Colon (tissue), 2 donors: ENCODE results near the gene JUP.
"Not testable (repeated sequence)": the region's sequence is repeated elsewhere in the genome, so short reads cannot be mapped to it uniquely, and the experiment has no call there.

Source experiments
- FAIRE-seq: peaks from 2 replicates; lab custom pipeline; 2012; peaks lifted over from hg19 to GRCh38; lab: Jason Lieb, UNC
- donor health status: control.
- donor health status: control.

Gene JUP

GRCh38 chr17:41781404-41782110 lies 5.0 kb downstream of the JUP start:
- FAIRE-seq: no peak

GRCh38 chr17:41779954-41780353 lies 6.6 kb downstream of the JUP start:
- FAIRE-seq: no peak

- FAIRE-seq: no peak
Observed at GRCh38 chr17:41777574-41778188, 8.8 kb downstream of the JUP start.

GRCh38 chr17:41777157-41777573 lies 9.3 kb downstream of the JUP start:
- FAIRE-seq: no peak

DNA sequence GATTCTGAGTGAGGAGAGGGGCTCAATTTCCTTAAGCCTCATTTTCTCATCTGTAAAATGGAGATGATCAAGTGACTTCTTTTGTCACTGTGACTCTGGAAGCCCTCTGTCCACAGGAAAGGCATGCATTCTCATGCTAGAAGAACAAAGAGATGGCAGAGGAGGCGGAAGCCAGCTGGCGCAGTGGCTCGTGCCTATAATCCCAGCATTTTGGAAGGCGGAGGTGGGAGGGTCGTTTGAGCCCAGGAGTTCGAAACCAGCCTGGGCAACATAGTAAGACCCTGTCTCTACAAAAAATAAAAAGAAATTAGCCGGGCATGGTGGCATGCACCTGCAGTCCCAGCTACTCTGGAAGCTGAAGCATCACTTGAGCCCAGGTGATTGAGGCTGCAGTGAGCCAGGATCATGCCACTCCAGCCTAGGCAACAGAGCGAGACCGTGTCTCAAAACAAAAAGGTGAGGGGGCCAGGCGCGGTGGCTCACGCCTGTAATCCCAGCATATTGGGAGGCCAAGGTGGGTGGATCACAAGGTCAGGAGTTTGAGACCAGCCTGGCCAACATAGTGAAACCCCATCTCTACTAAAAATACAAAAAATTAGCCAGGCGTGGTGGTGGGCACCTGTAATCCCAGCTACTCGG lies 10.1 kb downstream of the JUP start:
- not testable (repeated sequence) for FAIRE-seq

DNA sequence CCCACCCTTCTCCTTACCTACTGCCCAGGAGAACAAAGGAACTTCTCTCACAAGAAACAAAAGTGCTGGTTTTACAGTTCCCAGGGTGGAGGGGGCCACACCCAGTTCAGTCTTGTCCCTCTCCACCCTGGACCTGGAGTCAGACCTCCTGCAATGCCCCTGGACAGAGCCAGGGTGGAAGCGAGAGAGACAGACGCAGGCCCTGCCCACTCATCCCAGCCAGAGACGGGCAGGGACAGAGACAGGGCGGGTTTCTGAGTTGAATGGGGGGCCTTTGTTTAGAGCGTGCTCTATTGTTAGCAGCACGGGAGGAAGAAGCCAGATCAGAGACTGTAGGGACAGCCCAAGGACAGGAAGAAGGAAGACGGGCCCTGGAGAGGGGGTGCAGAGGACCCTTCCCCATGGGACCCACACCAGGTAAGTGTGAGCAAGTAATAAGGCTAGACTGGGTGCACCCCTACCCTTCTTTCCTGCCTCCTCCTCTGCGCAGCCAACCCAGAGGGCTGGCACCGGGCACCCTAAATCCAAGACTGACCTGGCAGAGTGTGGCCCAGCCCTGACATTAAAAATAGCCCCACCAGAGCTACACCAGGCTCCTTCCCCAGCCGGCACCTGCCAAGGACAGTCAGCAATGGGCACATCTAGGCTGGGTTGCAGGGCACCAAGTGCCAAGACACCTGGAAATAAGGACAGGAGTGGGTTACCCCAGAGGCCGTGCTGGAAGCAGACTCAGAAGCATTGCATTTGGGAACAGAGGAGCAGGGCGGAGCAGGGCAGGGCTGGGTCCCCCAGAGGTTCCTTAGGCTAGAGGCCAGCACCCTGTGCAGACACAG lies 10.9 kb downstream of the JUP start:
- FAIRE-seq: no peak

GRCh38 chr17:41773731-41774193 lies 12.7 kb downstream of the JUP start:
- no peak for FAIRE-seq

GRCh38 chr17:41773190-41773588 lies 13.3 kb downstream of the JUP start:
- FAIRE-seq: no peak

GRCh38 chr17:41772586-41773189 lies 13.8 kb downstream of the JUP start:
- FAIRE-seq: no peak

DNA sequence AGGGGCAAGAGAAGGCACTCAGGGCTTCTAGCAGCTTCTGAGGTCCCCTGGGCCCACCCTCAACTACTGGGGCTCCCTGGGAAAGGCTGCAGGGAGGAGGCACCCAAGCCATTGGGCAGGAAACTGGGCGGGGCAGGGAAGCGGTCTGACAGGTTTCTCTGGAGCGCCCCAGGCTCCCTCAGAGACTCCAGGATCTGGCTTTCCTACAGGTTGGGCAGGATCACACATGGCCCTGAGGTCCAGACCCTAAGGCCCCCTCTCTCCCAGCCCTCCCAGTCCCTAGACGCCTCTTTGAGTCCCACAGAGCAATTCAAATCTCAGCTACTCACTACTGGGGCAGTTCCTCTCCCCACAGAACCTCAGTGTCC lies 14.3 kb downstream of the JUP start:
- no peak for FAIRE-seq

DNA sequence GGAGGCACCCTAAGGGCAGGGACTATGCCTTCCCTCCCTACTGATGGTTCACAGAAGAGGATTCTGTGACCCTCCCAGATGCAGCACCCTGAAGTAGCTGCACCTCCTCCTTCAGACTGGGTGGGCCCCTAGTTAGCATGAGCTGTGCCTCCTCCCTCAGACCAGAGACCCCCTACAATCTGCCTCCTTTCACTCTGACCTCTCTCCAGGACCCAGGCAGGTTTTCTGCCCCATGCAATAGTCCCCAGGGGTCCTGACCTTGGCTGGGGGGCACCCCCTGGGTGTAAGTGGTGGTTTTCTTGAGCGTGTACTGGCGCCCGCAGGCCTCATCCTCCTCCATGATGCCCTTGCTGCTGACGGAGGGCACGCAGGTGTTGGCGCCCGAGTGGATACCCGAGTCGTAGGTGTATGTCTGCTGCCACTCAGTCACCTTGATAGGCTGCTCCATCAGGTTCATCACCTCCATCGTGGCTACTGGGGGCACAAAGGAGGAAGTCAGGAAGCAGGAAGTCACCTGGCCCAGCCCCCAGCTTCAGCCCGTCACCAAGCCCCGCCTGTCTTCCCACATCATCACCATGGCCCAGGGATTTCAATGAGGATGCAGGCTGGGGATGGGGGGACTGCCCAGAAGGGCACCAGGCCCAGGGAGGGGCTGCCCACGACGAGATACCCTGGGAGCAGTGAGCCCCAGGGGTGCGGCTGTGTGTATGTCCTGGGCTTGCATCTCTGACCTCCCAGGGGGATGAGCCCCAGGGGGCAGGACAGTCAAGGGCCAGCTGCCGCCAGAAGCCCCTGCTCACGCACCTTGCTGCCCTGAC lies 14.9 kb downstream of the JUP start:
- FAIRE-seq: no peak

- no peak for FAIRE-seq
Observed at GRCh38 chr17:41769985-41770384, 16.5 kb downstream of the JUP start.

DNA sequence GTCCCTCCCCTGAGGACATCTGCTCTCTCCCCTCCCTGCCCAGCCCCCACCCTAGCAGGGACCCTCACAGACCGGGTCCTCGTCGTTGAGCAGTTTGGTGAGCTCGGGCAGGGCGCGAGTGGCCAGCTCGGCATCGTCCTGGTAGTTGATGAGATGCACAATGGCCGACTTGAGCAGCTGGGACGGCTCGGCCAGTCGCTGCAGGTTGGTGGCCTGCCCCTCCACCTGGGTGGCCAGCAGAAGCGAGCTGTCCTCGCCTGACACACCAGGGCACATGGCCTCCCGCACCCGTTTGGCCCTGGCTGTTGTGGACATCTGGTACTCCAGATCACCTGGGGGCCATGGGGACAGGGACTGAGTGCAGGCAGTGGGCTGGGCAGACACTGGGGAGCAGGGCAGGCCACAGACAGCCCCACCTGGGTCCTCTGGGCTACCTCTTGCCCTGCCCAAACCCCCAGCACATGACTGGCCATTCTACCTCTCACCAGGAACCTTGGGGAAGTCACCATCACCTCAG lies 17.1 kb downstream of the JUP start:
- FAIRE-seq: no peak

DNA sequence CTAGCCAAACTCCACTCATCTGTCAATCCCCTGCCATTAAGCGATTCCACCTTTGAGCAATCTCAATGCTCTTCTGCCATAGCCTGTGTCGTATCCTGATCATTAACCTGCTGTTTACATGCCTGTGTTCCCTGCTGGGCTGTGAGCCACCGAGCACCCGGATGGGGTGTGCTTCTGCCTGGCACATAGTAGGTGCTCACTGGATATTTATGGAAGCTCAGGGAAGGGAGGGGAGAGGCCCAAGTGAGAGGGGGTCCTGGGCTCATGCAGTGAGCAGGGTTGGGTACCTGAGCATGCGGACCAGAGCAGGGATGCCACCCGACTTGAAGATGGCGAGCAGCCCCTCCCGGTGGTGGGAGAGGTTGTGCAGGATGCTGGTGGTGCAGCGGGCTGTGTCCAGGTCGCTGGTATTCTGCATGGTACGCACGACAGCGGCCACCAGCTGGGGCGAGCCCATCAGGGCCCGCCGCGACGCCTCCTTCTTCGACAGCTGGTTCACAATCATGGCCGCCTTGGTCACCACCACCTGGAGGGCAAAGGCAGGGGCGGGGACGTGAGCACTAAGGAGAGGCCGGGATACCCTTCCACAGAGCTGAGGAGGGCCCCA lies 17.7 kb downstream of the JUP start:
- FAIRE-seq: no peak

DNA sequence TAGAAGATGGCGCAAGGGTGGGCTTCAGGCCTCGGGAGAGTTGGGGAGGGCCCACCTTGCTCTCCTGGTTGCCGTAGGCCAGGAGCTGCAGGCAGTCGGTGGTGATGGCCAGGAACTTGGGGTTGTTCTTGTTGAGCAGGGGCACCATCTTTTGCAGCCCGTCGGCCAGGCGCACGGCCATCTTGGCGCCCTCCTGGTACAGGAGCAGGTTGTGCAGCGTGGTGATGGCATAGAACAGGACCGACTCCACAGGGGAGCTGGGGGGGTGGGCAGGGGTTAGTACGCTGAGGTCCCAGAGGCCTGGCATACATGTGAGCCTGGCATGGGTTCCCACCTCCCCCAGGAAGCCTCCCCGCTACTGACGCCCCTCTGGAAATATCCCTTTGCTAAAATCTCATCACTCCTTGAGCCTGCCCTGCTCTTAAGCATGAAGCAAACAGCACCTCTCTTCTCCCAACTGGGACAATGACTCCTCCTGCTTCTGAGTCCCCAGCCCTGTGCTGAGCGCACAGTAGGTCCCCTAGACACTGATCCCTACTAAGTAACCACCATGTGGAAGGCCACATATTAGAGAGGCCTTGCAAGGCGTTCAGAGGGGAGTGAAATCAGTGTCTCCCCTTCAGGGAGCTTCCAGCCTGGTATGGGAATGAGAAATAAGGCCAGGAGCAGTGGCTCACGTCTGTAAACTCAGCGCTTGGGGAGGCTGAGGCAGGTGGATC lies 19.0 kb downstream of the JUP start:
- no peak for FAIRE-seq

- FAIRE-seq: no peak
Observed at GRCh38 chr17:41766135-41766534, 20.4 kb downstream of the JUP start.

DNA sequence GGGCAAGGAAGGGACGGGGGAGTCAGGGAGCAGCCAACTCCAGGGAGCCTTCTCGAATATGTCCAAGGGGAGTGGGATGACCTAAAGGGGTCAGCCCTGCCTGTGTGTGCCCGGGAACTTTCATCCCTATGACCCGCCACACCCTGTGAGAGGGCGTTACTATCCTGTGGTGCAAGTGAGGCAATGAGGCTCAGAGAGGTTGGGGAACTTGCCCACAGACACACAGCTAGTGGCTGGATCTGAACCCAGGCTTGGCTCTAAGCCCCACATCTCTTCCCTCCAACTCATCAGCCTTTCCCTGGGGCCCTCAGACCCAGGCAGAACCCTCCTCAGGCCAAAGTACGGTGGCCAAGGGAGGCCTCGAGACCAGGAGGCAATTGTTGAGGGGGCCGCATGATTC lies 23.2 kb downstream of the JUP start:
- no peak for FAIRE-seq

DNA sequence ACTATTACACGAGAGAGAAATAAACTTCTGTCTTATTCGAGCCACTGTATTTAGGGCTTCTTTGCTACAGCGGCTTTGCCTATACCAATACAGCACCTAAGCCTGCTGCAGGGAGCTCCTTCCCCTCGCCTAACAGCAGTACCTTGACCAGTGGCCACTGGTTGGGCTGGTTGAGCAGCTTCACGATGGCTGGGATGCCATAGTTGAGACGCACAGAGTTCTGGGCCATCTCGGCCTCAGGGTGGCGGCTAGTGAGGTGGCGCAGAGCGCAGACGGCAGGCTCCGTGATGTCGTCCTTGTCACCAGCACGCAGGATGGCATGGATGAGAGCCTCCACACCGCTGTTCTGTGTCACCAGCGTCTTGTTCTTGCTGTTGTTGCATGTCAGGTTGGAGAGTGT lies 23.7 kb downstream of the JUP start:
- FAIRE-seq: no peak

- FAIRE-seq: no peak
Observed at GRCh38 chr17:41762391-41762790, 24.1 kb downstream of the JUP start.

- FAIRE-seq: no peak
Observed at GRCh38 chr17:41760878-41761277, 25.6 kb downstream of the JUP start.
